Suprapubic skin (tissue), 3 donors: ENCODE data around the gene CLSTN1.

Source experiments
- EP300 ChIP-seq: sonication (generic); formaldehyde crosslinking; IDR thresholded peaks from one replicate; pipeline ENCODE4 v1.6.1; 2017; ENCODE audit warnings: antibody characterized with exemption
- POLR2A ChIP-seq, 2 donors: fragments of 450-650 bp; IDR thresholded peaks; one replicate each; pipeline ENCODE4 v1.6.1; 2017; ENCODE audit warnings: antibody characterized with exemption in 2 of 2, mild to moderate bottlenecking in 2 of 2, moderate library complexity in 2 of 2
- TF ChIP-seq, protein P1 (sequence below), 2 donors: fragments of 200-600 bp in 1 of 2; fragments of 450-650 bp in 1 of 2; sonication (generic) in 1 of 2; IDR thresholded peaks; one replicate each; pipeline ENCODE4 v1.5.1; 2016 to 2019; ENCODE audit warnings: antibody characterized with exemption in 2 of 2, mild to moderate bottlenecking in 1 of 2, moderate library complexity in 1 of 2

DNA sequence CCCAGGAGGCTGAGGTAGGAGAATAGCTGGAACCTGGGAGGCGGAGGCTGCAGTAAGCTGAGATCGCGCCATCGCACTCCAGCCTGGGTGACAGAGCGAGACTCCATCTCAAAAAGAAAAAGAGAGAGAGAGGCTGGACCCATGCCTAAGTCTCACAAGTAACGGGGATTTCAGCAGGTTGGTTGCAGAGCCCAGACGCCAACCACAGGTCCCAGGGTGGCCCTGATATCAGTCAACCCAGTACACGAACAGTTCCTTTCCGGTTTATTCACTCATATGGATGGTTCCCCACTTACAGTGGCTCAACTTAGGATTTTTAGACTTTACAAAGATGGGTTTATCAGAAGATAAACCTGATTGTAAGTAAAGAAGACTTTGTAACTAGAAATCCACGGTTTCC lies 40.9 kb downstream of the CLSTN1 start:
- TF ChIP-seq POLR2A (IDR thresholded peaks at IDR 0.05), result no peak
- TF ChIP-seq, protein P1, sequence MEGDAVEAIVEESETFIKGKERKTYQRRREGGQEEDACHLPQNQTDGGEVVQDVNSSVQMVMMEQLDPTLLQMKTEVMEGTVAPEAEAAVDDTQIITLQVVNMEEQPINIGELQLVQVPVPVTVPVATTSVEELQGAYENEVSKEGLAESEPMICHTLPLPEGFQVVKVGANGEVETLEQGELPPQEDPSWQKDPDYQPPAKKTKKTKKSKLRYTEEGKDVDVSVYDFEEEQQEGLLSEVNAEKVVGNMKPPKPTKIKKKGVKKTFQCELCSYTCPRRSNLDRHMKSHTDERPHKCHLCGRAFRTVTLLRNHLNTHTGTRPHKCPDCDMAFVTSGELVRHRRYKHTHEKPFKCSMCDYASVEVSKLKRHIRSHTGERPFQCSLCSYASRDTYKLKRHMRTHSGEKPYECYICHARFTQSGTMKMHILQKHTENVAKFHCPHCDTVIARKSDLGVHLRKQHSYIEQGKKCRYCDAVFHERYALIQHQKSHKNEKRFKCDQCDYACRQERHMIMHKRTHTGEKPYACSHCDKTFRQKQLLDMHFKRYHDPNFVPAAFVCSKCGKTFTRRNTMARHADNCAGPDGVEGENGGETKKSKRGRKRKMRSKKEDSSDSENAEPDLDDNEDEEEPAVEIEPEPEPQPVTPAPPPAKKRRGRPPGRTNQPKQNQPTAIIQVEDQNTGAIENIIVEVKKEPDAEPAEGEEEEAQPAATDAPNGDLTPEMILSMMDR (IDR thresholded peaks at IDR 0.05), result no peak
- no peak for TF ChIP-seq EP300
